Liver (tissue), 2 donors: Measurements from ENCODE around the gene C3orf85.

Experiments used
- CTCF ChIP-seq: fragments of 150-350 bp; IDR thresholded peaks from 2 replicates; pipeline ENCODE4 v1.5.1; 2017; ENCODE audit warnings: improper control_type of control experiment, low read depth, low read length; ENCODE audit not compliant: missing input control
- YY1 ChIP-seq: IDR thresholded peaks from 2 replicates; pipeline ENCODE4 v1.6.1; 2016; ENCODE audit warnings: antibody characterized with exemption, mild to moderate bottlenecking
- donor health status: healthy.

DNA sequence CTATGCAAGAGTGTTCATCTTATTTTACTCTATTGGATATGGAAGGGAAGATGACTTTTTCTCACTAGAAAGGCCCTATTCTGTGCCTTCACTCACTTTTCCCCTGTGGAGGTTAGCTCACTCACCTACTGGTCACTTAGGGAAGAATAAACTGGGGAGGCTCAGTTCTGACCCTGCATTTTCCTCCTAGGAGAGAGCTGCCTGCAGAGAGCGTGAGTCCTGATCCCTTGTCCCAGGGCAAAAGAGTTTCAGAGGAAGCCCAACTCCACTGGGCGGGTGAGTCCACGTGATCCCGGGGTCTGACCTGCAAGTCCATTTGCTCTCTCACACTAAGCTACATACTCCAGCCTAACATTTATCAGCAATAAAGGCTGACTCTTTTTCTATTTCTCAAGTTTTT, 26.9 kb upstream of the C3orf85 start:
- TF ChIP-seq YY1 (no peak), CTCF (no peak)
